Measurements from ENCODE around the gene UTY.

The UTY gene

DNA sequence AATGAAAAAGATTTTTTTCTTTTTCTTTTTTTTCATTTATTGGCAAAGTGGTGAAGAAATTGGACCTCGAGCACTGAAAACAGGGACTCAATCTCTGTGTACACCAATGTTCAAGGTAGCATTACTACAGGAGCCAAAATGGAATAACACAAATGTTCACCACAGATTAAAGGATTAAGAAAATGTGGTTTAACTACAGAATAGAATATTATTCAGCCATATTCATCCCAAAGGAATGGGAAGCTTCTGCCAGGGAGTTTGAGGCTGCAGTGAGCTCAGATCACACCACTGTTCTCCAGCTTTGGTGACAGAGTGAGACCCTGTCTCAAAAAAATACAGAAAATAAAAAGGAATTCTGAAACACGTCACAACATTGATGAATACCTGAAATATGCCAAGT is 81.0 kb downstream of the UTY start:
- DNase-seq: no peak

DNA sequence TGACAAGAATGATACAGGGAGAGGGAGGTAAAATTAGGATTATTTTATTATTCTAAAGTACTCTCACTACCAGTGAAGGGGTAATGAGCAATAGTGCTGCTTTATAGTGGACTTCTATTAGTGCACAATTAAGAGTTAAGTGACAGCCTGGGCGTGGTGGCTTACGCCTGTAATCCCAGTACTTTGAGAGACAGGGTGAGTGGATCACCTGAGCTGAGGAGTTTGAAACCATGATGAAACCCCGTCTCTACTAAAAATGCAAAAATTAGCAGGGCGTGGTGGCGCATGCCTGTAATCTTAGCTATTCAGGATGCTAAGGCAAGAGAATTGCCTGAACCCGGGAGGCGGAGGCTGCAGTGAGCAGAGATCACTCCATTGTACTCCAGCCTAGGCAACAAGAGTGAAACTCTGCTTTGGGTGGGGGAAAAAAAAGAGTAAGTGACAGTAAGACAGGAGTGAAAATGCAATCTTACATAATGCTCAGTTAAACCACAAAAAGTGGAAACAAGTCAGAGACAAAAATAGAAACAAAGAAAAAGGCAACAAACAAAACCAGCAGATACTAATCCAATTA is 98.6 kb downstream of the UTY start:
- DNase-seq: no peak

DNA sequence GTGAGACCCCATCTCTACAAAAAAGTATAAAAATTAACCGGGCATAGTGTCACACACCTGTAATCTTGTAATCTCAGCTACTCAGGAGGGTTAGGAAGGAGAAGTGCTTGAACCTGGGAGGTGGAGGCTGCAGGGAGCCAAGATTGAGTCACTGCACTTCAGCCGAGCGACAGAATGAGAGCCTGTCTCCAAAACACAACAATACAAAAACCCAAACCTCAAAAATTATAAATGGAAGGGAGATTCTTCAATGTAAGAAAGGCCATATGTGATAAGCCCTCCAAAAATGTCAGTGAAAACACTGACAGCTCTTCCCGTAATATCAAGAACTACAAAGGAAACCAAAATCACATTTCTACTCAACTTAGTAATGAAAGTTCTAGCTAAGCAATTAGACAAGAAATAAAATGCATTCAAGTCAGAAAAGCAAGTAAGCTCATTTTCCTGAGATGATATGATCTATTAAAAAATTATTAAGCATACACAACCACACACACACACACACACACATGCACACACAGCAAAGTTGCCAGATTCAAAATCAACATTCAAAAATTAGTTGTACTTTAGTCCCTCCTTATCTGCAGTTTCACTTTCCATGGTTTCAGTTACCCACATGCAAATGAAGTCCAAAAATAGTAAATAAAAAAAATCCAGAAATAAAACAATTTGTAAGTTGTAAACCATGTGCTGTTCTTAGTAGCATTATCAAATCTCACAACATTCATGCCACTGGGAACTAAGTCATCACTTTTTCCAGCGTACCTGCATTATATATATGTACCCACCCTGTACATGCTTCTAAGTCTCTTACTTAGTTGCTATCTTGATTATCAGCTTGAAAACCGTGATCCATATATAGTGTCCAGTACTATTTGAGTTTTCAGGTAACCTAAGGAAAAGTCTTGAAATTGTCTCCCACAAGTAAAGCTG is 108.7 kb downstream of the UTY start:
- DNase-seq: no peak

DNA sequence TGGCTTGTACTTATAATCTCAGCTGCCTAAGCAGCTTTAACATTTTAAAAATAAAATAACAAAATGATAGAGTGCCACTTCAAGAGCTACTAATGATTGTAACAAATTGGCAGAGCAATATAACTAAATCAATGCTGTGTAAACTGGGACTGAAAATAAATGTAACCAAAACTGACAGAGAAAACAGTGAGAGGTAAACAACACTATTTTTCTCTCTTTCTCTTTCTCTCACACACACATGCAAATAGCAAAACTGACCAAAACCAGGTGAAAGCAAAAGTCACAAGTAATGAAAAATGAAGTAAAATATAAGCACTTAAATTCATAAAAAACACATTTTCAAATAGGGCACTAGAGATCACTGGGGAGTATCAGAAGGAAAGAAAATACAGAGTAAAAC is 109.6 kb downstream of the UTY start:
- DNase-seq: no peak

DNA sequence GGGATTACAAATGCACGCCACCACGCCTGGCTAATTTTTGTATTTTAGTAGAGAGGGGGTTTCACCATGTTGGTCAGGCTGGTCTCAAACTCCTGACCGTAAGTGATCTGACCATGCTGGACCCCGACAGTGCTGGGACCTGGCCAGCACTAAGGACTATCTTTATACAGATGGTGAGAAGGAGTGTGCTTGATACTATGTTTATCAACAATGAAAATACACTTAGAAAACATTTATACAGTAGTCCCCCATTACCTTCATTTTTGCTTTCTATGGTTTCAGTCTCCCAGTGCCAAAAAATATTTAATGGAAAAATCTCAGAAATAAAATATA is 111.4 kb downstream of the UTY start:
- DNase-seq: no peak

DNA sequence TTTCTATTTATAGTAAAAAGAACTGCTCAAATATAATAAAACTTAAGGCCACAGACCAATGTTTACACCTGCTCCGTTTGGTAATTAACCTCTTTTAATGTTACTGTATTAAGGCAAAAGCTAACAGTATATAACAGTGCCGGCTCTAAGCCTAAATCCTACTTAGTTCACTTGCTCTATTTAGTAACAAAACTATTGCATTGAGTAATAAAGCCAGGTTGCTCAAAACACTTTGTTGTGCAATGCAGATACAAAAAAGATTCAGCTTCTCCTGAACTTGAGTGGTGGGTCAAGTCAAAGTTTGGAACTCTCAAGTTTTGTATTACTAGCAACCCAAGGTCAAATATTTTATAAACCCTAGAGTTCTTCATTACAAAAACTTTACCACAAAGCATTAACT is 116.2 kb downstream of the UTY start:
- DNase-seq: no peak

DNA sequence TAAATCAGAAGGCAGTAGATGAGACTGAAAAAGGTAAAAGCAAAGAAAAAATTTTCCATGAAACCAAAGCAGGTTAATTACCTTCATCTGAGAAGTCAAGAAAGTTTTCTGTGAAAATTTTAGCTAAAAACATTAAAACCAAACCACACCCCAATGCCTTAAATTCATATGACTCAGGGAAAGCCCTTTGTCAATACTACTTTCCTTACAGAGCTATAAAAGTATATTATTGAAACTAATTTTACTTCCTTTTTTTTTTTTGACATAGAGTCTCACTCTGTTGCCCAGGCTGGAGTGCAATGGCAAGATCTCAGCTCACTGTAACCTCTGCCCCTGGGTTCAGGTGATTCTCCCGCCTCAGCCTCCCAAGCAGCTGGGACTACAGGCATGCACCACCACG is 117.2 kb downstream of the UTY start:
- peak in 1 of 2 donors; percentile 1 for DNase-seq

DNA sequence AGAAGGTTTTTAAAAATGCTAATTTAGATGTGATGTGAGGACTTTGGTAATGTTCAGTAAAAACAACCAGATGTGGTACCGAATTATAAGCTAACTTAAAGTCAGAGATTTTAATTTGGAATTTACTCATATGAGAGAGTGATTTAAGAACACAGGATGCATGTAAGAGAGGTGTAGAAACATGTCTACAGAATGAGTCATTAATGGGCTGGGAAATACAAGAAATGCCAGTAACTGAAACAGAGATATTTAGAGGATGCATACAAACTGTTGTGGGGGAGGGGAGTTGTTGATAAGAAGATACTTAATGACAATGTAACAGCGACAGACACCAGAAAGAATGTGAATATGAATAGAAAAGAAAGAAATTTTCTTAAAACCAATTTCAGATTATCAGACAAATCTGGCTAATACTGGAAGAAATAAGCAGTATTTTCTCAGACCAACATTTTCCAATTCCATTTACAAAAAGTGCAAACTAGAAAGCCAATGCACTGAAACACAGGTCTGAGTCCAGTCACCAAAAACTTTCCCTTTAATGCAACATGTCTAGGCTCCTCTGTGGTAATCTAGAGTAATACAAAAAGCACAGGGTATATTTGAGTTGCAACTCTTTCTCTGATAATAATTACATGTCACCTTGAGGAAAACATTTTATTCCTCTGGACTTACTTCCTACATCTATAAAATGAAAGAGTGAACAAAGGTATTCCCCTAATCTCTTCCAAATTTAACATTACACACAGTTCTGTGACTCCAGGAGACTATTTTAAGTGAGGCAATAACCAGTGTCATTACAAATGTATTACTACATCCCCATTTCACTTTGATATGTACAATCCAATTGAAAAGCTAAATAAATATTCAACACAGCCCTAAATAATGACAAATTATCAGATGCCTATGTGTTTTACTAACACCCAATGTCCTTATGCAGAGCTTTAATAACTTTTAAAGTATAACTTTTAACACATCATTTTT is 117.9 kb downstream of the UTY start:
- DNase-seq: no peak

DNA sequence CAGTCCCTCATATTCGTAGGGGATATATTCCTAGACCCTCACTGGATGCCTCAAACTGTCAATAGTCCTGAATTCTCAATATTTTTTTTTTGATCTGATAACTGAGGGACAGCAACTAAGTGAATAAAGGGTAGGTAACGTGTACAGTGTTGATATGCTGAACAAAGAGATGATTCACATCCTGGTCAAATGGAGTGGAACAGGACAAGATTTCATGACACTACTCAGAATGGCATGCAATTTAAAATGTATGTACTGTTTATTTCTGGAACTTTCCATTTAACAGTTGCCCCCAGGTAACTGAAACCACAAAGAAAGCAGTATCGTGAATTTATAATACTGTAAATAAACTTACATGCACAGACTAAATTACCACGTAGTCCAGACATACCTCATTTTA is 128.4 kb downstream of the UTY start:
- DNase-seq: no peak

DNA sequence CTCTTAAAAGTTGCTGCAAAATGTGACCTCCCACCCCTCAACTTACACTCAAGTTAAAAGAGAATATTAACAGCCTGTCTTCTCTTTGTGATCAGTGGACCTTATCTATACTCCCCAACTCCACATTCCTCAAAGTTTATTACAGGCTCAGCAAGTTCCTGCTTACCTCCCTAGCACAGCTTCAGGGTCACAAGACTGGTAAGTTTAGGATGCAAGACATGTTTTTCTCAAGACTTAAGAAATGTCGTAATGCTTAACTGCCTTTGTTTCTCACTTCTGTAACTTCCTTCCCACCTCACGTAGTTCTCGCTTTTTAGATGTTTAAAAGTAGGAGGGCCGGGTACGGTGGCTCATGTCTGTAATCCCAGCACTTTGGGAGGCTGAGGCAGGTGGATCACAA is 132.7 kb downstream of the UTY start:
- DNase-seq: no peak

DNA sequence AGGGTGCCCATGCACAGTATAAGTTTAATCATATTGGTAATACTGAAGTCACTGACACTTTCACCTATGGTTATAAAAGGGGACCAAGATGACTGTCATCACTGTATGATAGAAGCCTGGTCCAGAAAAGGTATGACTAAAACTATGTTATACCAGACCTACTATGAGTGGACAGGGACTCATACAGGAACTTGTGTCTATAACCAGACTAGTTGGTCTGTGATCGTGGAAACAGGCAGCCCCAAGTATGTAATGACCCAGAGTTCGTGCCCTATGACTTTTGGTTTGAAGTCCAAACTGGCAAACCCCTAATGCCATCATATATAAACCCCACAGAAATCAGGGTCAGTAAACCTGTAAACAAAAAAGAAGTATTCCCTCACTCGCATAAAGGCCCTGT is 134.3 kb downstream of the UTY start:
- DNase-seq: no peak

DNA sequence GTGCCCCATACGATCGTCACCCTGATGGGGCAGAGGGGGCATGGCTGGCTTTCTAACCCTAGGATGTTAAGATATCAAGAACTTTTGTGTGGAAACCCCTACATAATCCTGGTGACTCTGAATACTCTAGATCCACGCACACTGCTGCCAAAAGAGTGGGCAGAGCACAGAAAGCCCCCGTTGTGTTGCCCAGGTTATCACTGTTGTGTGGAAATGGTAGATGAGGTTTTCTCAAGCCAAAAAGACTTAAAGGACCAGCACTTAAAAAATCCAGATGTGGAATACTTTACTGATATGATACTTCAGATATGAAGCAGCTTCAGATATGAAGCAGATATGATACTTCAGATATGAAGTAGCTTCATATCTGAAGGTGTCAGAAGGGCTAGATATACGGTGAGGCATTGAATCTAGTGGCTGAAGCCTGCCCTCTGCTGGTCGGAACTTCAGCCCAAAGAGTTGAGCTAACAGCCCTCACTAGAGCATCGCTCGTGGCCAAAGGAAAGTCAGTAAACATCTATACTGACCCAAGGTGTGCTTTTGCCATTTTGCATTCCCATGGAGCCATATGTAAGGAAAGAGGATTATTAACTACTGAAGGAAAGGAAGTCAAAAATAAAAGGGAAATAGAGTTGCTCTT is 136.4 kb downstream of the UTY start:
- no peak for DNase-seq

DNA sequence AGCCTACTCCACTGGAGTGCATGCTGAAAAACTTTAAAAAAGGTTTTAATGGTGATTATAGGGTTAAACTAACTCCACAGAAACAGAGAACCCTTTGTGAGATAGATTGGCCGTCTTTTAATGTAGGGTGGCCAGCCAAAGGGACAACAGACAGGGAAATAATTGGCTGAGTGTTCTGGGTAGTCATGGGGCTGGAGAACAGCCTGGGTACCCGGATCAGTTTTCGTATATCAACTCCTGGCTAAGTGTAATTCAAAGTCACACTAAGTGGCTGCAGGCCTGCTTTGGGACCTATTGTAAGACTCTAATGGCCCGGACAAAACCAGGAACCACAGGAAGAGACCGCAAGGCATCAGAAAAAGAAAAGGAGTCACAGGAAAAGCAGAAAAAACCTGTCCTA is 139.9 kb downstream of the UTY start:
- no peak for DNase-seq

DNA sequence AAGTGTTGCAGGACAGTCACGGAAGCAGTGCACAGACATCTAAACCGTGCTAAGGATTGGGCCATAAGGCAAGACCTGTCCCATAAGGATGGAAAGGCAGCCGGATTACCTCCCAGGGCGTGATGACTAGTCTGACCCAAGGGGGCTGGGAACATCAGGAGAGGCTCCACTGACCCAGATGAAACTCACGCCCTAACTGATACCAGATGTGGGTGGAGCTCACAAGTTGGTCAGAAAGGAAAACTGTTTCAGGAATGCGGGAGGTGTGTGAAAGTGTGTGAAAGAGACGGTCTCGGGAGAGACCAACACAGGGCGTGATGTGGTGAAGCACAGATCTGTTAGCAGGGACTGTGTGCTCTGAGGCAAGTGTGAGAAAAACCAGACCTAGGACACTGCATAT is 140.5 kb downstream of the UTY start:
- DNase-seq: no peak

DNA sequence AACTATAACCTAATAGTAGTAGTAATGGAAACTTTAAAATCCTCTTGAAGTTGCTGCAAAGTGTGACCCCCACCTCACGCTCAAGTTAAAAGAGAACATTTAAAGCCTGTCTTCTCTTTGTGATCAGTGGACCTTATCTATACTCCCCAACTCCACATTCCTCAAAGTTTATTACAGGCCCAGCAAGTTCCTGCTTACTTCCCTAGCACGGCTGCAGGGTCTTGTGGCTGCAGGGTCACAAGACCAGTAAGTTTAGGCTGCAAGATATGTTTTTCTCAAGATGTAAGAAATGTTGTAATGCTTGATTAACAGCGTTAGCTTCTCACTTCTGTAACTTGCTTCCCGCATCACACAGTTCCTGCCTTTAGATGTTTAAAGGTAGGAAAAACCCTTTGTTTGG is 141.1 kb downstream of the UTY start:
- DNase-seq: no peak

DNA sequence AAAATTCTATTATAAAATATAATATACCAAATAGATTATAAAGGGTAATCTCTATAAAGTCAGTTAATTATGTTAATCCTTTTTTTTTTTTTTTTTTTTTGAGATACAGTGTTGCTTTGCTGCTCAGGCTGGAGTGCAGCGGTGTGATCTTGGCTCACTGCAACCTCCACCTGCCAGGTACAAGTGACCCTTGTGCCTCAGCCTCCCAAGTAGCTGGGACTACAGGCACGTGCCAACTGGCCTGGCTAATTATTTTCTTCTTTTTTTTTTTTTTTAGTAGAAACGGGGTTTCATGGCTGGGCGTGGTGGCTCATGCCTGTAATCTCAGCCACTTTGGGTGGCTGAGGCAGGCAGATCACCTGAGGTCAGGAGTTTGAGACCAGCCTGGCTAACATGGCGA is 141.9 kb downstream of the UTY start:
- no peak for DNase-seq

DNA sequence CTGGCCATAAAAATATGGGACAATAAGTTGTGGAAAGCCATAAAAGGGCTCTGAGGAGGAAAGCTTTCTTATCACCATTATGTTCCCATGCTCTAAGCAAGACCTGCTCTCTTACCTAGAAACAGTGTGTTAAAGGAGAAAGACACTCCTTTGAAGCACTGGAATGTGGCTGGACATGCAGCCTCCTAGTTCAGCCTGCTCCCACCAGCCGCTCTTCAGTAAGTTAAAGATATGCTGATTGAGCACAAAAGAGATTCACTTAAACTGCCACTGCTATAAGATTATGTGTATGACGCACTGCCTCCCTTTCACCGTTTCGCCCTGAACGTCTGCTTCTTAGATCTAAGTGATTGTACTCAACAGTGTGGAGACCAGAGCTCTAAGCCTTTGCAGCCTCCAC is 146.0 kb downstream of the UTY start:
- no peak for DNase-seq

DNA sequence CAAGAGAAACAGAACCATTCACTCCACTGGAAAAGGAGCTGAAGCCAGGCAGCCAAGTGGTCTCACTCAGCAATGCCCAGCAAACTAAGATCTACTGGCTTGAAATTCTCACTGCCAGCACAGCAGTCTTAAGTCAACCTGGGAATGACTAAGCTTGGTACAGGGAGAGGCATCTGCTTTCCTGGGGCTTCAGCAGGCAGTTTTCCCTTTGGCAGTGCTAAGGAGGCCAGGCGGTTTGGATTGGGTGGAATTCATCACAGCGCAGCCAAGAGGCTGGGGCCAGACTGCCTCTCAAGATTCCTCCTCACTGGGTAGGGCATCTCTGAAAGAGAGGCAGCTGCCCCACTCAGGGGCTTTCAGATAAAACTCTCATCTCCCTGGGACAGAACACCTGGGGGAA is 149.2 kb downstream of the UTY start:
- DNase-seq: no peak

DNA sequence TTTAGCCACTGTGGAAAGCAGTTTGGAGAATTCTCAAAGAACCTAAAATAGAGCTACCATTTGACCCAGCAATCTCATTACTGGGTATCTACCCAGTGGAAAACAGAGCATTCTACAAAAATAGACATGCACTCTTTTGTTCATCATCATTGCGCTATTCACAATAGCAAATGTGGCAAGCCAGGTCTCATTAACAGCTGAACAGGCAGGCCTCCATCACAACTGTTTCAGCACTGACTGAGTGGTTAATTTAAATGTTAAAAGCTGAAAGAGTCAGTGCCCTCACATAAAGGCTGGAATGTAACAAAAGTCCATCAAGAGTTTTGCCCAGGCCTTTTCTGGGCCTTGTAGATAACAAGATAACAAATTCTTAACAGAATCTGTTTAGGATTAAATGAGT is 166.9 kb downstream of the UTY start:
- DNase-seq: no peak

DNA sequence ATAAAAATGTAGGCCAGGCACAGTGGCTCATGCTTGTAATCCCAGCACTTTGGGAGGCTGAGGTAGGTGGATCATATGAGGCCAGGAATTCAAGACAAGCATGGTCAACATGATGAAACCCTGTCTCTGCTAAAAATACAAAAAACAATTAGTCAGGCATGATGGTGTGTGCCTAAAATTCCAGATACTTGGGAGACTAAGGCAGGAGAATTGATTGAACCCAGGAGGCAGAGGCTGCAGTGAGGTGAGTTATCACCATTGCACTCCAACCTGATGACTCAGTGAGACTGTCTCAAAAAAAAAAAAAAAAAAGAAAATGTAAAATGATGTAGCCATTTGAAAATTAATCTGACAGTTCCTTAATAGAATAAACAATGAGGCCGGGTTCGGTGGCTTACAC is 171.9 kb downstream of the UTY start:
- DNase-seq: no peak

DNA sequence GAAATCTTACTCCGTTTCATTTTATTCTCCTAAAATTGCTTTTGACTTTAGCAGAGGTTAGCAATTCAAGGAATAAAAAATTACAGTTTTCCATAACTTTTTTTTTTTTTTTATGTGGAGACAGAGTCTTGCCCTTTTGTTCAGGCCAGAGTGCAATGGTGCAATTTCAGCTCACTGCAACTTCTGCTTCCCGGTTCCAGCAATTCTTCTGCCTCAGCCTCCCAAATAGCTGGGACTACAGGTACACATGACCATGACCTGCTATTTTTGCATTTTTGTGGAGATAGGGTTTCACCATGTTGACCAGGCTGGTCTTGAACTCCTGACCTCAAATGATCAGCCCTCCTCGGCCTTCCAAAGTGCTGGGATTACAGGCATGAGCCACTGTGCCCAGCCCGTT is 179.0 kb downstream of the UTY start:
- no peak for DNase-seq

DNA sequence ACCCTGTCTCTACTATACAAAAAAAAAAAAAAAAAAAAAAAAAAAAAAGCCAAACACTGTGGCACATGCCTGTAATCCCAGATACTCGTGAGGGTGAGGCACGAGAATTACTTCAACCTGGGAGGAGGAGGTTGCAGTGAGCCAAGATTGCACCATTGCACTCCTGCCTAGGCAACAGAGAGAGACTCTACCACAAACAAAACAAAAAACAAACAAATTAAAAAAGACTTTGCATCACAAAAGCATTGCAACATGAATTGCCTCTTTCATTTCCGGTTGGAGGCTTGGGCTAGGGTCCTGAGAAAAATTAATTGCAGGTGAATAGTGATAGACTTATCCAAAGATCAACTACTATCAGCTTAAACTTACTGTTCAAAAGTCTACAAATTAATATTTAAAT is 180.4 kb downstream of the UTY start:
- no peak for DNase-seq

DNA sequence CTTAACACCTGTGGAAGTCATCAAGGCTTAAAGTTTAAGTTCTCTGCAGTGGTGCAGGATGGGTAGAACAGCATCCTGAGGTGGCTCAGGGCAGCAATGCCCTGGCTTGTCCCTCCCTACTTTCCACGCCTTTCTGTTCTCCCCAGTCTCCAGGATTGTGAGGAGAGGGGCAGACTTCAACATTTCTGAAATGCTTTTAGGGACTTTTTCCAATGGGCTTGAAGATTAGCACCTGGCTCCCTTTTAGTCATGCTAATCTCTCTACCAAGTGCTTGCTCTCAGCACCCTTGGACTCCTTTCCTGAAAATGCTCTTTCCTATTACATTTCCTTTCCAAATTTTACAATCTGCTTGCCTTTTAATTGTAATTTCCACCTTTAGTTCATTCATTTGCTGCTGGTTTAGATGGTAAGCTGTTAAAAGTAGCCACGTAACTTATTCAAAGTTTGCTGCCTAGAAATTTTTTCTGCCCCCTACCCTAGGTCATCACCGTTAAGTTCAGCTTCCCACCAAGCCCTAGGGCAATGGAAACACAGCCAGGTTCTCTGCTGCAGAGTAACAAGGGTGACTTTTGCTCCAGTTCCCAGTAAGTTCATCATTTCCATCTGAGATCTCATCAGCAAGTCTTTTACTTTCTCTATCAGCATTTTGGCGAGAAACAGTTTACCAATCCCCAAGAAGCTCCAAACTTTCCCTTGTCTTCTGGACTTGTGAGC is 183.5 kb downstream of the UTY start:
- DNase-seq: no peak

Data from bone marrow (tissue), 2 donors.